Retinal pigment epithelial cell (primary cell): ENCODE data around the gene COBL.

Experiments
- DNase-seq: peaks from one replicate; pipeline ENCODE4 v3.0.0-alpha.2; 2010; ENCODE audit warnings: low read depth
- H3K4me3 ChIP-seq: 2 replicates; pipeline ENCODE4 v1.5.1; 2011; ENCODE audit warnings: mild to moderate bottlenecking, low read length, control low read depth, moderate library complexity
- CTCF ChIP-seq: conservative IDR thresholded peaks from 2 replicates; pipeline ENCODE4 v1.5.1; 2011; ENCODE audit warnings: low read depth, low read length, control low read depth, inconsistent platforms

Gene COBL

DNA sequence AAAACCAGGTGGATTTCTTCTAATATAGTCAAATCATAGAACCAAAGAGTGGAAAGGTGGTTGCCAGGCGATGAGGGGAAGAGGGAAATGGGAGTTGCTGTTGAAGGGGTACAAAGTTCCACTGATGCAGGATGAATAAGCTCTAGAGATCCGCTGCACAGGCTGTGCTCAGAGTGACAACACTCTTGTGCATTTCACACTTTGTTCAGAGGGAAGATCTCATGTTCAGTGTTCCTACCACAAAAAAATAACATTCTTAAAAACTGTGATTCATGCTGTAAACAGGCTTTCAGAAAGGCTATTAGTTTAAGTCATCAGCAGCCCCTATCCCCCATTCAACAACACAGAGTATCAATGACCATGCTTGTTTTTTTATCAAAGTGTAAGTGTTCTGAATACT lies 213.8 kb downstream of the COBL start:
- no peak for TF ChIP-seq CTCF
- no peak for DNase-seq

DNA sequence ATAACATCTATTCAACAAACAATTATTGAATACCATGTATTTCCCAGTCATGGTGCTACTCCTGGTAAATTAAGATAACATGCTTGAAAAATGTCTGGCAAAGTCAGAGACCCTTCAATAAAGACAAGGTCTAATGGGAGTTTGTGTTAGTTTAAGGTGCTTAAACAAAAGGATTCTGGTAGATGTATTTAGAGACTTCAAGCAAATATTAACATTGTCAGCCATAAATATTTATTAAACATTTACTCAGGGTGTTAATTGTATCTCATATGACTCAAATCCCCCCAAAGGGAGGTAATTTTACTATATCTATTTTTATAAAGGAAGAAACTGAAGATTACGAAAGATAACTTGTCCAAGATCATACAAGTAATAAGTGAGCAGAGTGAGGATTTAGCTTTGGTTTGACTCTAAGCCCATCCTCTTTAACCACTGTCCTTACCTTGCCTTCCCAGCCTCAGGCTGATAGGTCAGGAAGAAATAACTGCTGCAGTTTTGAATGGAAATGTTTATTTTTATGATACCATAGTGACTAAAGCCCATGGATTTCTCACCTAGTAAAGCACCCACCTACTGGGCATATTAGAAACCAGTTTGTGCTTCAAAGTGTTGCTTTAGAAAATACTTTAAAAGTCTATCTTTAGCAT lies 215.4 kb downstream of the COBL start:
- H3K4me3 ChIP-seq: no peak overlapping the region
- DNase-seq: no peak
- TF ChIP-seq CTCF: no peak

More for the DNA sequence above, 213.8 kb downstream of the COBL start:
- H3K4me3 ChIP-seq: no peak overlapping the region

GRCh38 chr7:51090411-51090810 lies 226.2 kb downstream of the COBL start:
- no peak overlapping the region for H3K4me3 ChIP-seq

GRCh38 chr7:51085034-51085692 lies 231.4 kb downstream of the COBL start:
- no peak for DNase-seq
- TF ChIP-seq CTCF: no peak

More at GRCh38 chr7:51090411-51090810, 226.2 kb downstream of the COBL start:
- no peak for DNase-seq
- no peak for TF ChIP-seq CTCF

GRCh38 chr7:51084121-51084520 lies 232.5 kb downstream of the COBL start:
- DNase-seq: no peak
- TF ChIP-seq CTCF: no peak
- no peak overlapping the region for H3K4me3 ChIP-seq

More at GRCh38 chr7:51085034-51085692, 231.4 kb downstream of the COBL start:
- no peak overlapping the region for H3K4me3 ChIP-seq

- TF ChIP-seq CTCF: no peak
- H3K4me3 ChIP-seq: no peak overlapping the region
- no peak for DNase-seq
Measured at GRCh38 chr7:51082940-51083533, 233.6 kb downstream of the COBL start.
